Effector memory CD8-positive, alpha-beta T cell (primary cell): ENCODE data around the gene SEC24D.

Source experiments
- ATAC-seq: fragments of 150-1000 bp; cut with Tn5 transposase; replicated peaks from 2 replicates; pipeline ENCODE4 v1.10.0; 2021; ENCODE audit warnings: mild to moderate bottlenecking, moderate library complexity
- DNase-seq, 3 experiments: peaks; one replicate each; pipeline ENCODE4 v3.0.0; 2021
- H3K27ac Mint-ChIP-seq, 2 donors: one replicate each; pipeline ENCODE4 v1.8.0; 2022; ENCODE audit warnings: mild to moderate bottlenecking in 2 of 2, mixed read lengths in 2 of 2, moderate library complexity in 2 of 2
- H3K27me3 Mint-ChIP-seq, 2 donors: one replicate each; pipeline ENCODE4 v1.8.0; 2022; ENCODE audit warnings: mixed read lengths in 2 of 2
- H3K36me3 Mint-ChIP-seq: one replicate; pipeline ENCODE4 v1.8.0; 2022; ENCODE audit warnings: mild to moderate bottlenecking, moderate library complexity, mixed read lengths; ENCODE audit not compliant: insufficient read depth
- H3K4me1 Mint-ChIP-seq, 2 donors: one replicate each; pipeline ENCODE4 v1.8.0; 2022; ENCODE audit warnings: low read depth in 2 of 2, mixed read lengths in 2 of 2
- H3K4me3 Mint-ChIP-seq, 2 donors: one replicate each; pipeline ENCODE4 v1.8.0; 2022; ENCODE audit warnings: mild to moderate bottlenecking in 2 of 2, mixed read lengths in 2 of 2, moderate library complexity in 2 of 2
- H3K9me3 Mint-ChIP-seq, 2 donors: one replicate each; pipeline ENCODE4 v1.8.0; 2022; ENCODE audit warnings: mixed read lengths in 2 of 2

SEC24D gene

GRCh38 chr4:118857760-118858159 lies 21.8 kb upstream of the SEC24D start:
- H3K27ac Mint-ChIP-seq = no peak overlapping the region
- ATAC-seq (no peak), DNase-seq (no peak)
- no peak overlapping the region for H3K4me3 Mint-ChIP-seq
- no peaks in the 10 kb centered on the region for H3K27me3 Mint-ChIP-seq
- no peaks in the 10 kb centered on the region for H3K36me3 Mint-ChIP-seq
- no peaks in the 10 kb centered on the region for H3K4me1 Mint-ChIP-seq
- no peaks in the 10 kb centered on the region for H3K9me3 Mint-ChIP-seq

- Mint-ChIP-seq H3K27me3 (peaks cover 0 to 5% of the 10 kb centered on the region in 2 donors), H3K9me3 (no peaks in the 10 kb centered on the region), H3K27ac (peak overlapping the region; percentile 90 to 94), H3K4me3 (peak overlapping the region; percentile 84 to 90), H3K4me1 (peaks cover 13% of the 10 kb centered on the region in 2 donors), H3K36me3 (no peaks in the 10 kb centered on the region)
- peak in 1 of 3 experiments; percentile 12 for DNase-seq
- ATAC-seq = peak; percentile 97
Observed at GRCh38 chr4:118850488-118851173, 14.7 kb upstream of the SEC24D start.

- Mint-ChIP-seq H3K27me3 (peaks cover 0 to 5% of the 10 kb centered on the region in 2 donors), H3K9me3 (no peaks in the 10 kb centered on the region), H3K36me3 (no peaks in the 10 kb centered on the region), H3K4me1 (peaks cover 13% of the 10 kb centered on the region in 2 donors), H3K27ac (peak overlapping the region; percentile 90 to 94), H3K4me3 (peak overlapping the region; percentile 84 to 90)
- DNase-seq (no peak), ATAC-seq (peak; percentile 11)
Observed at GRCh38 chr4:118849867-118850487, 14.1 kb upstream of the SEC24D start.

- Mint-ChIP-seq H3K27ac (no peak overlapping the region), H3K4me3 (no peak overlapping the region), H3K4me1 (peaks cover 13% of the 10 kb centered on the region in 2 donors), H3K36me3 (no peaks in the 10 kb centered on the region), H3K9me3 (no peaks in the 10 kb centered on the region), H3K27me3 (peaks cover 0 to 5% of the 10 kb centered on the region in 2 donors)
- ATAC-seq (no peak), DNase-seq (no peak)
Observed at GRCh38 chr4:118848901-118849300, 13.0 kb upstream of the SEC24D start.

- H3K9me3 Mint-ChIP-seq = no peaks in the 10 kb centered on the region
- peaks cover 13% of the 10 kb centered on the region in 2 donors for H3K4me1 Mint-ChIP-seq
- ATAC-seq (no peak), DNase-seq (no peak)
- H3K4me3 Mint-ChIP-seq = no peak overlapping the region
- H3K27ac Mint-ChIP-seq = no peak overlapping the region
- peaks cover 0 to 5% of the 10 kb centered on the region in 2 donors for H3K27me3 Mint-ChIP-seq
- H3K36me3 Mint-ChIP-seq = no peaks in the 10 kb centered on the region
Observed at GRCh38 chr4:118848242-118848641, 12.3 kb upstream of the SEC24D start.

- no peak overlapping the region for H3K27ac Mint-ChIP-seq
- no peaks in the 10 kb centered on the region for H3K36me3 Mint-ChIP-seq
- ATAC-seq (no peak), DNase-seq (no peak)
- H3K9me3 Mint-ChIP-seq = no peaks in the 10 kb centered on the region
- H3K4me3 Mint-ChIP-seq = no peak overlapping the region
- peaks cover 13% of the 10 kb centered on the region in 2 donors for H3K4me1 Mint-ChIP-seq
- peaks cover 0 to 5% of the 10 kb centered on the region in 2 donors for H3K27me3 Mint-ChIP-seq
Observed at GRCh38 chr4:118846979-118847378, 11.1 kb upstream of the SEC24D start.

- no peaks in the 10 kb centered on the region for H3K36me3 Mint-ChIP-seq
- peaks cover 7 to 8% of the 10 kb centered on the region in 2 donors for H3K4me1 Mint-ChIP-seq
- no peak for ATAC-seq
- no peak overlapping the region for H3K4me3 Mint-ChIP-seq
- H3K27me3 Mint-ChIP-seq = peaks cover 0 to 5% of the 10 kb centered on the region in 2 donors
- no peaks in the 10 kb centered on the region for H3K9me3 Mint-ChIP-seq
- DNase-seq = no peak
- no peak overlapping the region for H3K27ac Mint-ChIP-seq
Observed at GRCh38 chr4:118845552-118846050, 9.7 kb upstream of the SEC24D start.

- Mint-ChIP-seq H3K9me3 (no peaks in the 10 kb centered on the region), H3K36me3 (peaks cover 3% of the 10 kb centered on the region), H3K27me3 (peaks cover 0 to 5% of the 10 kb centered on the region in 2 donors), H3K27ac (no peak overlapping the region), H3K4me1 (no peaks in the 10 kb centered on the region), H3K4me3 (no peak overlapping the region)
- ATAC-seq (no peak), DNase-seq (no peak)
Observed at GRCh38 chr4:118843237-118843636, 7.3 kb upstream of the SEC24D start.

GRCh38 chr4:118842055-118842454 lies 6.1 kb upstream of the SEC24D start:
- H3K4me3 Mint-ChIP-seq = no peak overlapping the region
- H3K9me3 Mint-ChIP-seq = no peaks in the 10 kb centered on the region
- no peak for DNase-seq
- ATAC-seq = no peak
- H3K4me1 Mint-ChIP-seq = no peaks in the 10 kb centered on the region
- H3K36me3 Mint-ChIP-seq = peaks cover 3% of the 10 kb centered on the region
- no peak overlapping the region for H3K27ac Mint-ChIP-seq
- H3K27me3 Mint-ChIP-seq = no peaks in the 10 kb centered on the region

- Mint-ChIP-seq H3K27ac (no peak overlapping the region), H3K4me1 (peaks cover 9 to 13% of the 10 kb centered on the region in 2 donors), H3K9me3 (no peaks in the 10 kb centered on the region), H3K36me3 (peaks cover 16% of the 10 kb centered on the region), H3K27me3 (no peaks in the 10 kb centered on the region), H3K4me3 (no peak overlapping the region)
- DNase-seq (no peak), ATAC-seq (no peak)
Observed at GRCh38 chr4:118839221-118839927, 3.4 kb upstream of the SEC24D start.

- Mint-ChIP-seq H3K36me3 (peaks cover 19% of the 10 kb centered on the region), H3K4me3 (peak overlapping the region in 1 of 2 donors; percentile 100), H3K27me3 (no peaks in the 10 kb centered on the region), H3K9me3 (no peaks in the 10 kb centered on the region), H3K27ac (no peak overlapping the region), H3K4me1 (peaks cover 12 to 22% of the 10 kb centered on the region in 2 donors)
- ATAC-seq = no peak
- DNase-seq = no peak
Observed at GRCh38 chr4:118837121-118837507, 1.2 kb upstream of the SEC24D start.

GRCh38 chr4:118836301-118837120 lies 585 bp upstream of the SEC24D start:
- ATAC-seq = peak; percentile 64
- DNase-seq = peak in 2 of 3 experiments; percentile 33 to 37
- Mint-ChIP-seq H3K27ac (peak overlapping the region; percentile 95 to 97), H3K9me3 (no peaks in the 10 kb centered on the region), H3K4me3 (peak overlapping the region; percentile 91 to 100), H3K27me3 (no peaks in the 10 kb centered on the region), H3K4me1 (peaks cover 16 to 22% of the 10 kb centered on the region in 2 donors), H3K36me3 (peaks cover 24% of the 10 kb centered on the region)
